NB4 (cell line): ENCODE results near the gene NFAT5.

Experiments
- POLR2A ChIP-seq: IDR thresholded peaks from 2 replicates; pipeline ENCODE4 v1.6.1; 2011; ENCODE audit warnings: mild to moderate bottlenecking; ENCODE audit not compliant: insufficient read length; ENCODE audit errors: extremely low read depth
- TF ChIP-seq, protein P1 (sequence below): IDR thresholded peaks from one replicate; pipeline ENCODE4 v1.5.1; 2012; ENCODE audit warnings: low read depth, low read length
- TF ChIP-seq, protein P2 (sequence below): IDR thresholded peaks from 2 replicates; pipeline ENCODE4 v1.6.1; 2011; ENCODE audit warnings: low read depth, low read length

DNA sequence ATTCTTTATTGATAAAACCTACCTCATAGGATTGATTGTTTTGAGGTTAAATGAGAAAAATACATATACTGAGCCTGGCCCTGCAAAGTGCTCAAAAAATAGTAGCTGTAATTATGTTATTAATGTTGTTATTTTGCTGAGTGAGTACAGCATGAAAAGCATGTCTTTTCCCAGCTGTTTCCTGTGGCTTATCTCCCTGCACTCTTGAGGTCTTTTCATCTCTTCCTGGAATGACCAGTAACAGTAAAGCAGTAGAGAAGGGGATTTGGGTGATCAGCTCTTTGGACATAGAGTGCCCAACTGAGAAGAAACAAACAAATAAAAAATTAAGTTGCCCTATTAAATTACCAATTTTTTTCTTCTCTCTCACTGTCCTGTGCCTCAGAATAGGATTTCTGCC is 53.7 kb downstream of the NFAT5 start:
- TF ChIP-seq, protein P1, sequence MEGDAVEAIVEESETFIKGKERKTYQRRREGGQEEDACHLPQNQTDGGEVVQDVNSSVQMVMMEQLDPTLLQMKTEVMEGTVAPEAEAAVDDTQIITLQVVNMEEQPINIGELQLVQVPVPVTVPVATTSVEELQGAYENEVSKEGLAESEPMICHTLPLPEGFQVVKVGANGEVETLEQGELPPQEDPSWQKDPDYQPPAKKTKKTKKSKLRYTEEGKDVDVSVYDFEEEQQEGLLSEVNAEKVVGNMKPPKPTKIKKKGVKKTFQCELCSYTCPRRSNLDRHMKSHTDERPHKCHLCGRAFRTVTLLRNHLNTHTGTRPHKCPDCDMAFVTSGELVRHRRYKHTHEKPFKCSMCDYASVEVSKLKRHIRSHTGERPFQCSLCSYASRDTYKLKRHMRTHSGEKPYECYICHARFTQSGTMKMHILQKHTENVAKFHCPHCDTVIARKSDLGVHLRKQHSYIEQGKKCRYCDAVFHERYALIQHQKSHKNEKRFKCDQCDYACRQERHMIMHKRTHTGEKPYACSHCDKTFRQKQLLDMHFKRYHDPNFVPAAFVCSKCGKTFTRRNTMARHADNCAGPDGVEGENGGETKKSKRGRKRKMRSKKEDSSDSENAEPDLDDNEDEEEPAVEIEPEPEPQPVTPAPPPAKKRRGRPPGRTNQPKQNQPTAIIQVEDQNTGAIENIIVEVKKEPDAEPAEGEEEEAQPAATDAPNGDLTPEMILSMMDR = no peak
- no peak for TF ChIP-seq POLR2A
- TF ChIP-seq, protein P2, sequence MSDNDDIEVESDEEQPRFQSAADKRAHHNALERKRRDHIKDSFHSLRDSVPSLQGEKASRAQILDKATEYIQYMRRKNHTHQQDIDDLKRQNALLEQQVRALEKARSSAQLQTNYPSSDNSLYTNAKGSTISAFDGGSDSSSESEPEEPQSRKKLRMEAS = no peak
